ENCODE results near the gene NUMBL.
A peak's percentile ranks its signal among the peaks of the same experiment; 100 is the strongest.

NUMBL gene

GRCh38 chr19:40690693-40691420 is 406 bp upstream of the NUMBL start:
- peak; percentile 81 to 88 for DNase-seq (ENCODE audit: low read depth in 2 of 2)

- no peak for DNase-seq (ENCODE audit: low read depth in 2 of 2)
Observed at GRCh38 chr19:40689339-40690049, 957 bp downstream of the NUMBL start.

- DNase-seq (ENCODE audit: low read depth in 2 of 2), result no peak
Observed at GRCh38 chr19:40688987-40689338, 1.5 kb downstream of the NUMBL start.

- DNase-seq (ENCODE audit: low read depth in 2 of 2), result no peak
Observed at GRCh38 chr19:40688309-40688708, 2.1 kb downstream of the NUMBL start.

- no peak for DNase-seq (ENCODE audit: low read depth in 2 of 2)
Observed at GRCh38 chr19:40687525-40688016, 2.9 kb downstream of the NUMBL start.

GRCh38 chr19:40686882-40687524 is 3.4 kb downstream of the NUMBL start:
- no peak for DNase-seq (ENCODE audit: low read depth in 2 of 2)

GRCh38 chr19:40685563-40685962 is 4.9 kb downstream of the NUMBL start:
- no peak for DNase-seq (ENCODE audit: low read depth in 2 of 2)

GRCh38 chr19:40685016-40685526 is 5.4 kb downstream of the NUMBL start:
- DNase-seq (ENCODE audit: low read depth in 2 of 2), result no peak

- DNase-seq (ENCODE audit: low read depth in 2 of 2), result no peak
Observed at GRCh38 chr19:40684280-40684679, 6.2 kb downstream of the NUMBL start.

- DNase-seq (ENCODE audit: low read depth in 2 of 2), result no peak
Observed at GRCh38 chr19:40683437-40683836, 7.0 kb downstream of the NUMBL start.

- DNase-seq (ENCODE audit: low read depth in 2 of 2), result no peak
Observed at GRCh38 chr19:40682431-40682964, 8.0 kb downstream of the NUMBL start.

GRCh38 chr19:40681039-40681438 is 9.4 kb downstream of the NUMBL start:
- no peak for DNase-seq (ENCODE audit: low read depth in 2 of 2)

GRCh38 chr19:40677156-40677555 is 13.3 kb downstream of the NUMBL start:
- DNase-seq (ENCODE audit: low read depth in 2 of 2), result no peak

GRCh38 chr19:40674291-40674690 is 16.2 kb downstream of the NUMBL start:
- DNase-seq (ENCODE audit: low read depth in 2 of 2), result no peak

GRCh38 chr19:40673397-40673796 is 17.1 kb downstream of the NUMBL start:
- no peak for DNase-seq (ENCODE audit: low read depth in 2 of 2)

GRCh38 chr19:40672573-40673299 is 17.7 kb downstream of the NUMBL start:
- no peak for DNase-seq (ENCODE audit: low read depth in 2 of 2)

- no peak for DNase-seq (ENCODE audit: low read depth in 2 of 2)
Observed at GRCh38 chr19:40672038-40672437, 18.4 kb downstream of the NUMBL start.

- no peak for DNase-seq (ENCODE audit: low read depth in 2 of 2)
Observed at GRCh38 chr19:40671404-40671803, 19.0 kb downstream of the NUMBL start.

- DNase-seq (ENCODE audit: low read depth in 2 of 2), result no peak
Observed at GRCh38 chr19:40668991-40669614, 21.3 kb downstream of the NUMBL start.

- DNase-seq (ENCODE audit: low read depth in 2 of 2), result no peak
Observed at GRCh38 chr19:40667602-40668001, 22.8 kb downstream of the NUMBL start.

GRCh38 chr19:40666803-40667438 is 23.5 kb downstream of the NUMBL start:
- DNase-seq (ENCODE audit: low read depth in 2 of 2), result no peak
